SK-N-SH (cell line): ENCODE data around the gene LCE1E. TPM values are rescaled to one million over a fixed set of nuclear protein-coding genes. Genes with fewer than 3 reads are reported as not detected.

Experiments
- CTCF ChIA-PET: fragments of 300-600, 350-600 bp; formaldehyde crosslinking; extraction: SDS; loops from one replicate; lab custom pipeline; 2021; lab: Yijun Ruan, JAX
- POLR2A ChIA-PET: fragments of 350-600 bp; sonication (Branson Sonifier 250); formaldehyde crosslinking; extraction: SDS; loops from one replicate; lab custom pipeline; 2020; ENCODE audit warnings: antibody characterized with exemption, inconsistent platforms; lab: Yijun Ruan, JAX
- DNase-seq: peaks from one replicate; pipeline ENCODE4 v3.0.0; 2012
- H2AFZ ChIP-seq: fragments of 200-600 bp; sonication (generic); 2 replicates; pipeline ENCODE4 v1.8.1; 2016; ENCODE audit warnings: antibody characterized with exemption, mild to moderate bottlenecking, low read depth
- H3F3A ChIP-seq: fragments of 200-600 bp; sonication (generic); replicated peaks from 2 replicates; pipeline ENCODE3; 2016; ENCODE audit warnings: antibody characterized with exemption, mild to moderate bottlenecking; ENCODE audit not compliant: insufficient read depth
- H3K27ac ChIP-seq, 2 experiments: fragments of 200-500 bp in 1 of 2; fragments of 200-600 bp in 1 of 2; sonication (Bioruptor generic) in 1 of 2; sonication (generic), shearing (Covaris generic) in 1 of 2; 2 replicates each; pipeline versions ENCODE4 v1.5.1 to v1.6.1; 2014 to 2016; ENCODE audit warnings: low read depth in 2 of 2, inconsistent platforms in 1 of 2, low read length in 1 of 2, mild to moderate bottlenecking in 1 of 2, mixed read lengths in 1 of 2
- H3K27me3 ChIP-seq: fragments of 200-600 bp; sonication (generic), shearing (Covaris generic); 2 replicates; pipeline ENCODE4 v1.6.1; 2016; ENCODE audit warnings: mixed run types; ENCODE audit not compliant: insufficient read depth
- H3K36me3 ChIP-seq, 2 experiments: fragments of 200-500 bp in 1 of 2; fragments of 200-600 bp in 1 of 2; sonication (Bioruptor generic) in 1 of 2; sonication (generic) in 1 of 2; replicated peaks in 1 of 2; 2 replicates each; pipeline versions ENCODE3 to v1.5.1; 2014 to 2016; ENCODE audit warnings: low read length in 1 of 2, mild to moderate bottlenecking in 1 of 2; ENCODE audit not compliant: insufficient read depth in 2 of 2, control insufficient read depth in 1 of 2
- H3K4me1 ChIP-seq, 2 experiments: fragments of 200-500 bp in 1 of 2; fragments of 200-600 bp in 1 of 2; sonication (Bioruptor generic) in 1 of 2; sonication (generic), shearing (Covaris generic) in 1 of 2; 2 replicates each; pipeline versions ENCODE4 v1.5.1 to v1.6.1; 2014 to 2016; ENCODE audit warnings: low read depth in 1 of 2, low read length in 1 of 2, mixed run types in 1 of 2; ENCODE audit not compliant: insufficient read depth in 2 of 2, control insufficient read depth in 1 of 2
- H3K4me2 ChIP-seq: fragments of 200-600 bp; sonication (generic), shearing (Covaris generic); 2 replicates; pipeline ENCODE4 v1.6.1; 2017; ENCODE audit warnings: mixed run types
- H3K4me3 ChIP-seq, 2 experiments: fragments of 200-500 bp in 1 of 2; fragments of 200-600 bp in 1 of 2; sonication (Bioruptor generic) in 1 of 2; sonication (generic), shearing (Covaris generic) in 1 of 2; 2 replicates each; pipeline versions ENCODE4 v1.5.1 to v1.8.1; 2014 to 2016; ENCODE audit warnings: low read depth in 2 of 2, inconsistent platforms in 1 of 2, low read length in 1 of 2, mild to moderate bottlenecking in 1 of 2, mixed read lengths in 1 of 2, moderate library complexity in 1 of 2
- H3K79me2 ChIP-seq: fragments of 200-600 bp; sonication (generic); 2 replicates; pipeline ENCODE4 v1.8.1; 2017; ENCODE audit warnings: mild to moderate bottlenecking; ENCODE audit not compliant: insufficient read depth
- H3K9ac ChIP-seq: fragments of 200-600 bp; sonication (generic); 2 replicates; pipeline ENCODE4 v1.6.1; 2017; ENCODE audit warnings: mixed run types
- H3K9me2 ChIP-seq: fragments of 200-600 bp; sonication (generic); 2 replicates; pipeline ENCODE4 v1.6.1; 2017; ENCODE audit warnings: mixed run types
- H3K9me3 ChIP-seq: fragments of 200-600 bp; sonication (generic); 2 replicates; pipeline ENCODE4 v1.6.1; 2017; ENCODE audit warnings: mixed run types, mild to moderate bottlenecking, moderate library complexity
- H4K20me1 ChIP-seq: fragments of 200-600 bp; sonication (generic); 2 replicates; pipeline ENCODE4 v1.6.1; 2017; ENCODE audit warnings: mild to moderate bottlenecking, mixed run types; ENCODE audit not compliant: insufficient read depth
- EP300 ChIP-seq, 2 experiments: IDR thresholded peaks; 2 replicates each; pipeline versions ENCODE4 v1.4.0 to v1.6.1; 2012; ENCODE audit warnings: borderline replicate concordance in 1 of 2, low read depth in 1 of 2, low read length in 1 of 2
- EZH2phosphoT487 ChIP-seq: fragments of 200-600 bp; sonication (generic); IDR thresholded peaks from 2 replicates; pipeline ENCODE4 v1.6.1; 2017; ENCODE audit warnings: low read depth, mixed run types, mild to moderate bottlenecking, antibody characterized with exemption, moderate library complexity, borderline replicate concordance
- FOSL2 ChIP-seq: IDR thresholded peaks from 2 replicates; pipeline ENCODE4 v1.4.0; 2012; ENCODE audit warnings: low read depth, mild to moderate bottlenecking, moderate library complexity, borderline replicate concordance
- FOXJ3 ChIP-seq: sonication (generic); formaldehyde crosslinking; IDR thresholded peaks from 2 replicates; pipeline ENCODE4 v1.5.1; 2020; ENCODE audit warnings: mild to moderate bottlenecking, missing genetic modification reagents
- GABPA ChIP-seq: IDR thresholded peaks from 2 replicates; pipeline ENCODE4 v1.4.0; 2012; ENCODE audit warnings: low read depth, mild to moderate bottlenecking
- GATA2 ChIP-seq: sonication (generic); formaldehyde crosslinking; IDR thresholded peaks from 2 replicates; pipeline ENCODE4 v1.5.0; 2020; ENCODE audit warnings: mild to moderate bottlenecking, missing genetic modification reagents
- JUND ChIP-seq: IDR thresholded peaks from 2 replicates; pipeline ENCODE4 v1.4.0; 2012
- NFIC ChIP-seq: IDR thresholded peaks from 2 replicates; pipeline ENCODE4 v1.4.0; 2012; ENCODE audit warnings: borderline replicate concordance
- RCOR1 ChIP-seq: fragments of 150-350 bp; IDR thresholded peaks from 2 replicates; pipeline ENCODE4 v1.6.1; 2017; ENCODE audit warnings: antibody characterized with exemption, low read length
- RFX5 ChIP-seq: IDR thresholded peaks from 2 replicates; pipeline ENCODE4 v1.6.1; 2012; ENCODE audit warnings: mild to moderate bottlenecking, improper control_type of control experiment, low read length
- RXRA ChIP-seq: IDR thresholded peaks from 2 replicates; pipeline ENCODE4 v1.4.0; 2012; ENCODE audit warnings: low read depth, mild to moderate bottlenecking, borderline replicate concordance
- SMC3 ChIP-seq: IDR thresholded peaks from 2 replicates; pipeline ENCODE4 v1.6.1; 2012; ENCODE audit warnings: low read depth, low read length, improper control_type of control experiment
- TAF1 ChIP-seq: IDR thresholded peaks from 2 replicates; pipeline ENCODE4 v1.6.1; 2012; ENCODE audit warnings: low read depth, mild to moderate bottlenecking, low read length, moderate library complexity, borderline replicate concordance
- USF1 ChIP-seq: IDR thresholded peaks from 2 replicates; pipeline ENCODE4 v1.4.0; 2012; ENCODE audit warnings: low read depth, borderline replicate concordance
- ZBTB33 ChIP-seq: IDR thresholded peaks from 2 replicates; pipeline ENCODE4 v1.4.0; 2012; ENCODE audit warnings: low read depth, borderline replicate concordance
- WGBS: methylation state at CpG from one replicate; pipeline ENCODE4 v1.1.6; 2017; ENCODE audit warnings: low lambda C conversion rate; 5-methylcytosine and 5-hydroxymethylcytosine counted together
- polyA plus RNA-seq, 3 experiments: library from polyadenylated mRNA; depleted of rRNA; stranded (reverse); fragments of >200 nt; gene quantifications; 2 replicates each; pipeline ENCODE4 v1.2.3, GENCODE V29; 2012
- TF ChIP-seq, protein P1 (sequence below): fragments of 150-350 bp; IDR thresholded peaks from 2 replicates; pipeline ENCODE4 v1.6.1; 2016; ENCODE audit warnings: mild to moderate bottlenecking, low read depth, low read length

LCE1E gene
- polyA plus RNA-seq, 1 of the 3 experiments (the other 2 are of a cell fraction) = not detected

- H2AFZ ChIP-seq = no peak overlapping the region
- no peaks in the 10 kb centered on the region for H4K20me1 ChIP-seq
- no peak overlapping the region for H3K27ac ChIP-seq
- TF ChIP-seq ZBTB33 (no peak), EP300 (IDR thresholded peaks at IDR 0.05; ENCODE audit: borderline replicate concordance in 1 of 2, low read depth in 1 of 2, low read length in 1 of 2) (no peak), SMC3 (no peak), GABPA (no peak), EZH2phosphoT487 (no peak), RFX5 (no peak), JUND (no peak), RCOR1 (no peak), FOXJ3 (no peak), TAF1 (no peak), NFIC (no peak), FOSL2 (no peak), RXRA (no peak), GATA2 (CRISPR knock-in tag) (no peak), USF1 (no peak)
- TF ChIP-seq, protein P1, sequence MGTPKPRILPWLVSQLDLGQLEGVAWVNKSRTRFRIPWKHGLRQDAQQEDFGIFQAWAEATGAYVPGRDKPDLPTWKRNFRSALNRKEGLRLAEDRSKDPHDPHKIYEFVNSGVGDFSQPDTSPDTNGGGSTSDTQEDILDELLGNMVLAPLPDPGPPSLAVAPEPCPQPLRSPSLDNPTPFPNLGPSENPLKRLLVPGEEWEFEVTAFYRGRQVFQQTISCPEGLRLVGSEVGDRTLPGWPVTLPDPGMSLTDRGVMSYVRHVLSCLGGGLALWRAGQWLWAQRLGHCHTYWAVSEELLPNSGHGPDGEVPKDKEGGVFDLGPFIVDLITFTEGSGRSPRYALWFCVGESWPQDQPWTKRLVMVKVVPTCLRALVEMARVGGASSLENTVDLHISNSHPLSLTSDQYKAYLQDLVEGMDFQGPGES = no peak
- TF ChIP-seq, all 33 proteins: peak for 0
- Histone ChIP-seq H3K4me1 (no peaks in the 10 kb centered on the region), H3K4me2 (no peak overlapping the region), H3K9ac (no peak overlapping the region), H3K79me2 (no peaks in the 10 kb centered on the region), H3K27me3 (peaks cover 28% of the 10 kb centered on the region; the same call in 1 of the 2 replicates), H3K9me2 (no peaks in the 10 kb centered on the region), H3K4me3 (no peak overlapping the region), H3K9me3 (no peaks in the 10 kb centered on the region), H3F3A (no peaks in the 10 kb centered on the region), H3K36me3 (no peaks in the 10 kb centered on the region)
- whole genome bisulfite sequencing = 6% methylated on average over 3 of the region's 3 CpGs
- CTCF ChIA-PET = no interaction called here
- POLR2A ChIA-PET = no interaction called here
- no peak for DNase-seq
Measured at GRCh38 chr1:152761609-152762213, 24.3 kb upstream of the LCE1E start.
